Measurements from ENCODE around the gene UGT2B7. TPM values are rescaled to one million over a fixed set of nuclear protein-coding genes. Genes with fewer than 3 reads are reported as not detected.

The UGT2B7 gene
- total RNA-seq, 5 donors from 2014 or later (not counting 1 experiment from before 2014, with no cell fraction given) = 0.23 TPM; not detected in 4

DNA sequence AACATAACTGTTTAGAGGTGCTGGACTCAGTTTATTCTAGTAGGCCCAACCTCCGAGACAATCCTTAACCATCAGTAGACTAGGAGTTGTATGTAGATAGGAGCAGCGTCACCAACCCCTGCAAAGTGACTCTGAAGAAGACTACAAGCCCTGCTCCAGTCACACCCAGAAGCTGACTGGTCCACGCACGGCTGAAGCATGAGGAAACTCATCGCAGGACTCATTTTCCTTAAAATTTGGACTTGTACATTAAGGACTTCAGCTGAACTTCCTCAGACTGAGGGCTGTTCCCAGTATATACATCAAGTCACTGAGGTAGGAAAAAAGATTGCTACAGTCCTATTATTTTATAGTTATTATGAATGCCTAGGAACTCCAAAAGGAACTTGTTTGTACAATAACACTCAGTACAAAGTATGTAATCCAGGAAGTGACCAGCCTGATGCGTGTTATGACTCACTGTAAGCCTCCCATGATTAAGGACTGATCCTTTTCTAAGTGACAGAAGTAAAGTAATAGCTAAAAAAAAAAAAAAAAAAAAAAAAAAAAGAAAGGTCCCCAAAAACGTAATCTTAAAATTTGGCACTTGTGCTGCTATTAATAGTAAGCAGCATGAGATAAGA, 41.6 kb upstream of the UGT2B7 start:
- H3K4me3 Mint-ChIP-seq = no peak overlapping the region
- no peaks in the 10 kb centered on the region for H3K36me3 Mint-ChIP-seq
- no peaks in the 10 kb centered on the region for H3K9me3 ChIP-seq
- H3K4me1 ChIP-seq (ENCODE audit: control insufficient read depth in 1 of 2, extremely low read depth in 1 of 2, insufficient read depth in 2 of 2, low read length in 2 of 2) = no peaks in the 10 kb centered on the region
- ChIA-PET CTCF (no interaction called here), POLR2A (no interaction called here)
- no peak for ATAC-seq (replicated peaks in 1 of 4)
- H3K27me3 ChIP-seq (replicated peaks in 1 of 2; ENCODE audit: control insufficient read depth in 2 of 2, extremely low read depth in 1 of 2, insufficient read depth in 2 of 2, low read length in 1 of 2) = peaks cover 0 to 2% of the 10 kb centered on the region in 2 experiments
- no peaks in the 10 kb centered on the region for H3K4me1 Mint-ChIP-seq
- no peaks in the 10 kb centered on the region for H3K9me3 Mint-ChIP-seq
- H3K27me3 Mint-ChIP-seq = no peaks in the 10 kb centered on the region
- DNase-seq = no peak
- H3K4me3 ChIP-seq (ENCODE audit: control insufficient read depth in 1 of 2, extremely low read depth in 1 of 2, low read length in 1 of 2) = no peak overlapping the region
- no peak overlapping the region for H3K27ac ChIP-seq (ENCODE audit: low read length)
- H3K27ac Mint-ChIP-seq = no peak overlapping the region
- WGBS (ENCODE audit: insufficient coverage) = 92% methylated on average over 2 of the region's 7 CpGs
- no peaks in the 10 kb centered on the region for H3K36me3 ChIP-seq (ENCODE audit: control insufficient read depth in 2 of 2, extremely low read depth in 1 of 2, insufficient read depth in 1 of 2, low read length in 1 of 2)

GRCh38 chr4:69056150-69056549, 40.1 kb upstream of the UGT2B7 start:
- no peaks in the 10 kb centered on the region for H3K9me3 ChIP-seq
- ChIA-PET POLR2A (no interaction called here), CTCF (interaction anchor here in 1 of 2 donors (0.7 kb wide), 1 partner anchor 260 kb away, joined by 3 read pairs; no protein-coding TSS in a partner anchor)
- H3K36me3 Mint-ChIP-seq = no peaks in the 10 kb centered on the region
- H3K36me3 ChIP-seq (ENCODE audit: control insufficient read depth in 2 of 2, extremely low read depth in 1 of 2, insufficient read depth in 1 of 2, low read length in 1 of 2) = no peaks in the 10 kb centered on the region
- H3K27ac Mint-ChIP-seq = no peak overlapping the region
- no peak overlapping the region for H3K4me3 ChIP-seq (ENCODE audit: control insufficient read depth in 1 of 2, extremely low read depth in 1 of 2, low read length in 1 of 2)
- no peak for DNase-seq
- H3K4me1 ChIP-seq (ENCODE audit: control insufficient read depth in 1 of 2, extremely low read depth in 1 of 2, insufficient read depth in 2 of 2, low read length in 2 of 2) = no peaks in the 10 kb centered on the region
- no peak for ATAC-seq (replicated peaks in 1 of 4)
- no peaks in the 10 kb centered on the region for H3K4me1 Mint-ChIP-seq
- no peaks in the 10 kb centered on the region for H3K9me3 Mint-ChIP-seq
- no peak overlapping the region for H3K27ac ChIP-seq (ENCODE audit: low read length)
- no CpG with 5 or more reads among the region's 6 CpGs for WGBS (ENCODE audit: insufficient coverage)
- no peak overlapping the region for H3K4me3 Mint-ChIP-seq
- peaks cover 0 to 2% of the 10 kb centered on the region in 2 experiments for H3K27me3 ChIP-seq (replicated peaks in 1 of 2; ENCODE audit: control insufficient read depth in 2 of 2, extremely low read depth in 1 of 2, insufficient read depth in 2 of 2, low read length in 1 of 2)
- no peaks in the 10 kb centered on the region for H3K27me3 Mint-ChIP-seq

GRCh38 chr4:69056921-69057550, 39.2 kb upstream of the UGT2B7 start:
- H3K27ac ChIP-seq (ENCODE audit: low read length) = no peak overlapping the region
- Mint-ChIP-seq H3K27me3 (no peaks in the 10 kb centered on the region), H3K27ac (no peak overlapping the region), H3K4me1 (no peaks in the 10 kb centered on the region), H3K36me3 (no peaks in the 10 kb centered on the region), H3K9me3 (no peaks in the 10 kb centered on the region), H3K4me3 (no peak overlapping the region)
- peaks cover 0 to 2% of the 10 kb centered on the region in 2 experiments for H3K27me3 ChIP-seq (replicated peaks in 1 of 2; ENCODE audit: control insufficient read depth in 2 of 2, extremely low read depth in 1 of 2, insufficient read depth in 2 of 2, low read length in 1 of 2)
- H3K4me1 ChIP-seq (ENCODE audit: control insufficient read depth in 1 of 2, extremely low read depth in 1 of 2, insufficient read depth in 2 of 2, low read length in 2 of 2) = no peaks in the 10 kb centered on the region
- DNase-seq (no peak), ATAC-seq (replicated peaks in 1 of 4) (no peak)
- POLR2A ChIA-PET = no interaction called here
- WGBS (ENCODE audit: insufficient coverage) = no CpG with 5 or more reads among the region's 4 CpGs
- no peak overlapping the region for H3K4me3 ChIP-seq (ENCODE audit: control insufficient read depth in 1 of 2, extremely low read depth in 1 of 2, low read length in 1 of 2)
- CTCF ChIA-PET = no interaction called here
- H3K9me3 ChIP-seq = no peaks in the 10 kb centered on the region
- H3K36me3 ChIP-seq (ENCODE audit: control insufficient read depth in 2 of 2, extremely low read depth in 1 of 2, insufficient read depth in 1 of 2, low read length in 1 of 2) = no peaks in the 10 kb centered on the region

DNA sequence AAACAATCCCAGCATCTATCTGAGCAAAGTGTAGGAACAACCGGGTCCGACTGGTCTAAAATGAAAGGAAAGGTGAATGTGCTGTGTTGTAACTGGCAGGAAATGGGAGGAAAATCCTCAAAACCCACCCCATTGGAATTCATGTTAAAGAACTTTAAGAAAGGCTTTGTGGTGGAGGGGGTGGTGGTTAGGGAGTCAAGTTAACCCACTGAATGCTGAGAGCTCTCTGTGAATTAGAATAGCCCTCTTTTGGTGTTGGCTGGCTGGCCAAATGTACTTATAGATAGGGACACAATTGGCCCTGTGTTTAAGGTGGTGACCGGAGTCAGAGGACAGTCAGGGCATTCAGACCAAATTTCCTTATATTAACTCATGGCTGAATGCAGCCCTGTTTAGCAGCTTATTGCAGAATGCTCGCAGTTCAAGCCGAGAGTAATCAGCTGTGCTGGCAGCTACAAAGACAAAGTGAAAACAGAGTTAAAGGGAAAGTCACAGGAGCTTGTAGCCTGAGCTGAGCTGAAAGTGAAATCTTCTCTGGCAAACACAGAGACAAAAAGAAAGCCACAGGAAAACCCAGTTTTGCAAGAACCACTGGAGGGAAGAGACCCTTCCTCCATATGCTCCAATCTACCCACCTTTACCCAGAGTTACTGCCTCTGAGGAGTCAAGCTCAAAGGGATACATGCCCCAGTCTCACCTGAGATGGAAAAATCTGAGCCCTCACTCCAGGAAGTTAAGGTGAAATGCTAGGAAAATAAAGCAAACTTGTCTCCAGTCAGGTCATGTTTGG, 38.5 kb upstream of the UGT2B7 start:
- Histone ChIP-seq H3K9me3 (no peaks in the 10 kb centered on the region), H3K4me3 (ENCODE audit: control insufficient read depth in 1 of 2, extremely low read depth in 1 of 2, low read length in 1 of 2) (no peak overlapping the region), H3K36me3 (ENCODE audit: control insufficient read depth in 2 of 2, extremely low read depth in 1 of 2, insufficient read depth in 1 of 2, low read length in 1 of 2) (no peaks in the 10 kb centered on the region), H3K27ac (ENCODE audit: low read length) (no peak overlapping the region), H3K4me1 (ENCODE audit: control insufficient read depth in 1 of 2, extremely low read depth in 1 of 2, insufficient read depth in 2 of 2, low read length in 2 of 2) (no peaks in the 10 kb centered on the region), H3K27me3 (replicated peaks in 1 of 2; ENCODE audit: control insufficient read depth in 2 of 2, extremely low read depth in 1 of 2, insufficient read depth in 2 of 2, low read length in 1 of 2) (peaks cover 0 to 2% of the 10 kb centered on the region in 2 experiments)
- Mint-ChIP-seq H3K9me3 (no peaks in the 10 kb centered on the region), H3K4me1 (no peaks in the 10 kb centered on the region), H3K27me3 (no peaks in the 10 kb centered on the region), H3K27ac (no peak overlapping the region), H3K36me3 (no peaks in the 10 kb centered on the region), H3K4me3 (no peak overlapping the region)
- 43% methylated on average over 1 of the region's 5 CpGs for WGBS (ENCODE audit: insufficient coverage)
- DNase-seq (no peak), ATAC-seq (replicated peaks in 1 of 4) (no peak)
- POLR2A ChIA-PET = no interaction called here
- CTCF ChIA-PET = no interaction called here

DNA sequence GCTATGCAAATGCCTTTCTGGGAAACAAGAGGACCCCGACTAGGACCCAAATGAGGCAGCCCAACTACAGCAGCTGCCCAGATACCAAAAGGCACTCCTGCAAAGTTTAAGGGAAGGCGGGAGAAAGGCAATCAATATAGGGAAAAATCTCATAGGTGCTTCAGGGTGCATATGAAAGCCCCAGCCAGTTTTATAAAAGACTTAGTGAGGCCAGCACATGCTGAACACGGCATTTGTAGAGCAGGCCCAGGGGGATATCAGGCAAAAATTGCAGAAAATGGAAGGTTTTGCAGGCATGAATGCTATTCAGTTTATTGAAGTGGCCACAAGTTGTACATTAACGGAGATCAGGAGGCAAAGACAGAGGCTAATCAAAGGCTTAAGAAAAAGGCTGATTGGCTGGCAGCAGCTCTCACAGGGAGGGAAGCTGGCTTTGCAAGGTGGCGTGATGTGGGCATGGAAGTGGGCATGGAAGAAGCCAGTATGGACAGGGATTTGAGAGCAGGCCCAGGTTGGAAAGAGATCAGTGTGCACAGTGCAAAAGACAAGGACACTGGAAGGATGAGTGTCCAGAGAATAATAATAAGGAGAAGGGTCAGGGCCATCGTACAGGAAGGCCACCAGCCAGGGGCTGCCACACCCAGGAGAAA, 37.7 kb upstream of the UGT2B7 start:
- H3K9me3 ChIP-seq = no peaks in the 10 kb centered on the region
- CTCF ChIA-PET = interaction anchor here in 1 of 2 donors (0.6 kb wide), 1 partner anchor 9 kb away, joined by 4 read pairs; no protein-coding TSS in a partner anchor
- WGBS (ENCODE audit: insufficient coverage) = 72% methylated on average over 4 of the region's 6 CpGs
- no peak overlapping the region for H3K4me3 Mint-ChIP-seq
- no peaks in the 10 kb centered on the region for H3K4me1 ChIP-seq (ENCODE audit: control insufficient read depth in 1 of 2, extremely low read depth in 1 of 2, insufficient read depth in 2 of 2, low read length in 2 of 2)
- no peak overlapping the region for H3K4me3 ChIP-seq (ENCODE audit: control insufficient read depth in 1 of 2, extremely low read depth in 1 of 2, low read length in 1 of 2)
- ATAC-seq (replicated peaks in 1 of 4) = no peak
- no peaks in the 10 kb centered on the region for H3K27me3 Mint-ChIP-seq
- H3K36me3 Mint-ChIP-seq = no peaks in the 10 kb centered on the region
- H3K27me3 ChIP-seq (replicated peaks in 1 of 2; ENCODE audit: control insufficient read depth in 2 of 2, extremely low read depth in 1 of 2, insufficient read depth in 2 of 2, low read length in 1 of 2) = peaks cover 0 to 2% of the 10 kb centered on the region in 2 experiments
- no peaks in the 10 kb centered on the region for H3K36me3 ChIP-seq (ENCODE audit: control insufficient read depth in 2 of 2, extremely low read depth in 1 of 2, insufficient read depth in 1 of 2, low read length in 1 of 2)
- POLR2A ChIA-PET = no interaction called here
- no peak overlapping the region for H3K27ac ChIP-seq (ENCODE audit: low read length)
- no peak for DNase-seq
- no peaks in the 10 kb centered on the region for H3K4me1 Mint-ChIP-seq
- no peak overlapping the region for H3K27ac Mint-ChIP-seq
- H3K9me3 Mint-ChIP-seq = no peaks in the 10 kb centered on the region

DNA sequence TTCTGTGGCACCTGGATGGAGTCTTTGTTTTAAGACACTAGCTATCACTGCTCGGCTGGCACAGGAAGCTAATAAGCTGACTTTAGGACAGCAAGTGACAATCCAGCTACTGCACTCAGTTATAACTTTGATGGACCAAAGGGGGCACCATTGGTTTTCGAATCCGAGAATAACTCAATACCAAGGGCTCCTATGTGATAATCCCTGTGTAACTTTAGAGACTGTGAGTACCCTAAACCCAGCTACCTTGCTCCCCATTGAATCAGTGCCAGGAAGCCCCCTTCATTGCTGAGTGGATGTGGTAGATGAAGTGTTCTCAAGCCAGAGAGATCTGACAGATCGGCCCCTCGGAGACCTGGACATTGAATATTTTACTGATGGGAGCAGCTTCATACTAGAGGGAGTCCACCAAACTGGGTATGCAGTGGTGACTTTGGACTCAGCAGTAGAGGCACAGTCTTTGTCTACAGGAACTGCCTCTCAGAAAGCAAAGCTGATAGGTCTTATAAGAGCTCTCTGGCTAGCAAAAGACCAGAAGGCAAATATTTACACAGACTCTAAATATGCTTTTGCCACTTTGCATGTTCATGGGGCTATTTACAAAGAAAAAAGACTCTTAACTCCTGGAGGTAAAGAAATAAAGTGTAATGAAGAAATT, 35.5 kb upstream of the UGT2B7 start:
- Histone ChIP-seq H3K27me3 (replicated peaks in 1 of 2; ENCODE audit: control insufficient read depth in 2 of 2, extremely low read depth in 1 of 2, insufficient read depth in 2 of 2, low read length in 1 of 2) (peaks cover 0 to 2% of the 10 kb centered on the region in 2 experiments), H3K4me1 (ENCODE audit: control insufficient read depth in 1 of 2, extremely low read depth in 1 of 2, insufficient read depth in 2 of 2, low read length in 2 of 2) (no peaks in the 10 kb centered on the region), H3K4me3 (ENCODE audit: control insufficient read depth in 1 of 2, extremely low read depth in 1 of 2, low read length in 1 of 2) (no peak overlapping the region), H3K27ac (ENCODE audit: low read length) (no peak overlapping the region), H3K36me3 (ENCODE audit: control insufficient read depth in 2 of 2, extremely low read depth in 1 of 2, insufficient read depth in 1 of 2, low read length in 1 of 2) (no peaks in the 10 kb centered on the region), H3K9me3 (no peaks in the 10 kb centered on the region)
- ChIA-PET POLR2A (interaction anchor here in 1 of 2 donors (0.6 kb wide), 1 partner anchor 33 kb away, joined by 10 read pairs; no protein-coding TSS in a partner anchor), CTCF (no interaction called here)
- DNase-seq = no peak
- no peaks in the 10 kb centered on the region for H3K36me3 Mint-ChIP-seq
- no peak for ATAC-seq (replicated peaks in 1 of 4)
- H3K4me1 Mint-ChIP-seq = no peaks in the 10 kb centered on the region
- 100% methylated on average over 1 of the region's 5 CpGs for WGBS (ENCODE audit: insufficient coverage)
- H3K27me3 Mint-ChIP-seq = no peaks in the 10 kb centered on the region
- H3K4me3 Mint-ChIP-seq = no peak overlapping the region
- H3K27ac Mint-ChIP-seq = no peak overlapping the region
- no peaks in the 10 kb centered on the region for H3K9me3 Mint-ChIP-seq
